OCI-LY3 (cell line): ENCODE measurements around the gene ITK.

Experiments
- H2AFZ ChIP-seq: fragments of 200-600, 300-600 bp; shearing (Covaris generic); 2 replicates; pipeline ENCODE4 v1.6.0; 2014; ENCODE audit warnings: antibody characterized with exemption, low read depth, low read length
- H3K27ac ChIP-seq: fragments of 200-600, 300-600 bp; sonication (generic); 2 replicates; pipeline ENCODE4 v1.5.1; 2014; ENCODE audit warnings: mild to moderate bottlenecking, low read length, moderate library complexity, mixed read lengths
- H3K27me3 ChIP-seq: fragments of 200-600, 300-600 bp; sonication (generic); 2 replicates; pipeline ENCODE4 v1.6.1; 2014; ENCODE audit warnings: low read depth, low read length, mixed read lengths
- H3K36me3 ChIP-seq: fragments of 200-600, 300-600 bp; sonication (generic); replicated peaks from 2 replicates; pipeline ENCODE3; 2014; ENCODE audit warnings: low read depth, low read length, mixed read lengths
- H3K4me1 ChIP-seq: fragments of 300-600, 200-600 bp; sonication (generic); 2 replicates; pipeline ENCODE4 v1.6.1; 2014; ENCODE audit warnings: low read length, mixed read lengths
- H3K4me2 ChIP-seq: fragments of 200-600, 300-600 bp; sonication (generic); 2 replicates; pipeline ENCODE4 v1.6.1; 2014; ENCODE audit warnings: low read length, mixed read lengths
- H3K4me3 ChIP-seq: fragments of 300-600, 200-600 bp; sonication (generic); 2 replicates; pipeline ENCODE4 v1.5.1; 2014; ENCODE audit warnings: antibody characterized with exemption, mild to moderate bottlenecking, low read length, moderate library complexity
- H3K79me2 ChIP-seq: fragments of 300-600, 200-600 bp; shearing (Covaris generic); 2 replicates; pipeline ENCODE4 v1.6.1; 2014; ENCODE audit warnings: mild to moderate bottlenecking, low read length, mixed read lengths
- H3K9ac ChIP-seq: fragments of 300-600, 200-600 bp; shearing (Covaris generic); 2 replicates; pipeline ENCODE4 v1.6.0; 2014; ENCODE audit warnings: mild to moderate bottlenecking, low read length, moderate library complexity
- H3K9me3 ChIP-seq: fragments of 200-600, 300-600 bp; shearing (Covaris generic); 2 replicates; pipeline ENCODE4 v1.6.1; 2014; ENCODE audit warnings: low read length, mixed read lengths; ENCODE audit not compliant: insufficient read depth
- H4K20me1 ChIP-seq: fragments of 200-600, 300-600 bp; sonication (generic); 2 replicates; pipeline ENCODE4 v1.6.1; 2016; ENCODE audit warnings: low read length, mixed read lengths; ENCODE audit not compliant: insufficient read depth
- EZH2phosphoT487 ChIP-seq: fragments of 200-600 bp; shearing (Covaris generic); IDR thresholded peaks from 2 replicates; pipeline ENCODE4 v1.6.1; 2018; ENCODE audit warnings: antibody characterized with exemption, mixed run types, low read depth
- TF ChIP-seq, protein P1 (sequence below): fragments of 200-600, 300-600 bp; sonication (generic); IDR thresholded peaks from 2 replicates; pipeline ENCODE4 v1.5.1; 2014; ENCODE audit warnings: antibody characterized with exemption, low read length, low read depth

The ITK gene

DNA sequence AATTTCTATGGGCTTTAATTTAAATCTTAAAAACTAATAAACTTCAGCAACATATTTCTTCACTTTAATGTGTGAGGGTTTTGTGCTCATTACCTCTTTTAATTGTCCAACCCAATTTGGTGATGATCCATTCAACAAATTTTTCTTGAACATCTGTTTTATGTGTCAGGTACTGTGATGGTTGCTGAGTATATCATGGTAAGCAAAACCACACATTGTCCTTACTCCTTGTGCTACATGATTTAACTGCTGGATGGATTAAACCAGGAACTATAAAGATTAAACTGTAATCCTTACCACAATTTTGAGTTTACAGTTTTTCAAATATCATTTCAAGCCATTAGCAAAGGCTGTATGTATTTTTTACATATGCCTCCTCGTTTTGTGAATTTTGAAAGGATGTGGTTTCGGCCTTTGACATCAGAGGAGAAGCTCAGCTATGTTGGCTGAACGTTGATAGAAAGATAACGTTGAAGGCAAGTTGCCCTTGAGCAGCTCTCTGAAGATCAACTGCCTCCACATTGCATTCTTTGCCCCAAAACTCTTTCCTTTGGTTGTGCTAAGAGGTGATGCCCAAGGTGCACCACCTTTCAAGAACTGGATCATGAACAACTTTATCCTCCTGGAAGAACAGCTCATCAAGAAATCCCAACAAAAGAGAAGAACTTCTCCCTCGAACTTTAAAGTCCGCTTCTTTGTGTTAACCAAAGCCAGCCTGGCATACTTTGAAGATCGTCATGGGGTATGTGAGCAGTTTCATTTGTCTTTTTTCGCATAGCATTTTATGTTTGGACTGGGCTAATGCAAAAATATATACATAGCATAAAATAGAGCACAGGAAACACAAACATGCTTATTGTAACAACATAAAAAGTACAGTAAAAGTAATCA is at the start of gene ITK:
TSS of gene ITK (plus strand) at position 467 of the 891 bp plus-strand sequence. CDS start at position 605, 138 bp downstream.
- Histone ChIP-seq H4K20me1 (no peaks in the 10 kb centered on the region), H3K36me3 (no peaks in the 10 kb centered on the region), H3K27ac (no peak within 1 kb of the TSS), H3K9me3 (no peaks in the 10 kb centered on the region), H3K9ac (no peak within 1 kb of the TSS), H3K4me1 (no peaks in the 10 kb centered on the region), H3K79me2 (no peaks in the 10 kb centered on the region), H3K4me3 (no peak within 1 kb of the TSS), H3K27me3 (peaks cover 26% of the 10 kb centered on the region), H3K4me2 (no peak within 1 kb of the TSS), H2AFZ (no peak within 1 kb of the TSS)
- TF ChIP-seq, protein P1, sequence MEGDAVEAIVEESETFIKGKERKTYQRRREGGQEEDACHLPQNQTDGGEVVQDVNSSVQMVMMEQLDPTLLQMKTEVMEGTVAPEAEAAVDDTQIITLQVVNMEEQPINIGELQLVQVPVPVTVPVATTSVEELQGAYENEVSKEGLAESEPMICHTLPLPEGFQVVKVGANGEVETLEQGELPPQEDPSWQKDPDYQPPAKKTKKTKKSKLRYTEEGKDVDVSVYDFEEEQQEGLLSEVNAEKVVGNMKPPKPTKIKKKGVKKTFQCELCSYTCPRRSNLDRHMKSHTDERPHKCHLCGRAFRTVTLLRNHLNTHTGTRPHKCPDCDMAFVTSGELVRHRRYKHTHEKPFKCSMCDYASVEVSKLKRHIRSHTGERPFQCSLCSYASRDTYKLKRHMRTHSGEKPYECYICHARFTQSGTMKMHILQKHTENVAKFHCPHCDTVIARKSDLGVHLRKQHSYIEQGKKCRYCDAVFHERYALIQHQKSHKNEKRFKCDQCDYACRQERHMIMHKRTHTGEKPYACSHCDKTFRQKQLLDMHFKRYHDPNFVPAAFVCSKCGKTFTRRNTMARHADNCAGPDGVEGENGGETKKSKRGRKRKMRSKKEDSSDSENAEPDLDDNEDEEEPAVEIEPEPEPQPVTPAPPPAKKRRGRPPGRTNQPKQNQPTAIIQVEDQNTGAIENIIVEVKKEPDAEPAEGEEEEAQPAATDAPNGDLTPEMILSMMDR = no peak
- TF ChIP-seq EZH2phosphoT487 = no peak

DNA sequence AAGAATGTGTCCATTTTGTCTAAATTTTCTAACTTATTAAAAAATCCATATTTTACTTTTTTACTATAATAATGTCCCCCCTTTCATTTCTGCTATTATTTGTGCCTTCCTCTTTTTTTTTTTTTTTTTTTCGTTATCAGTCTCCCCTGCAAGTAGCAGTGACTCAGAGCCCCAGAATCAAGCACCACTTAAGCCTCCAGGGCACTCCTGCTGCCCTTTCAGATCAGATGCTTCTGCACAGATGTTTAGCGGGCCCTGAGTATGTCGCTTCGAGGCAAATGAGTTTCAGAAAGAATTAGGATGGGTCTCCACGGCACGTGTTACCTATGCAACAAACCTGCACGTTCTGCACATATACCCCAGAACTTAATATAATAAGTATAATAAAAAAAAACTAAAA is 49.7 kb upstream of the ITK start:
- Histone ChIP-seq H3K36me3 (no peaks in the 10 kb centered on the region), H3K4me1 (peaks cover 8% of the 10 kb centered on the region), H3K9ac (no peak overlapping the region), H4K20me1 (no peaks in the 10 kb centered on the region), H3K4me3 (peak overlapping the region; percentile 75), H3K79me2 (no peaks in the 10 kb centered on the region), H3K4me2 (peak overlapping the region; percentile 65), H3K27me3 (no peaks in the 10 kb centered on the region), H3K27ac (no peak overlapping the region), H2AFZ (no peak overlapping the region), H3K9me3 (no peaks in the 10 kb centered on the region)
- TF ChIP-seq EZH2phosphoT487 = no peak
- TF ChIP-seq, protein P1 = no peak

DNA sequence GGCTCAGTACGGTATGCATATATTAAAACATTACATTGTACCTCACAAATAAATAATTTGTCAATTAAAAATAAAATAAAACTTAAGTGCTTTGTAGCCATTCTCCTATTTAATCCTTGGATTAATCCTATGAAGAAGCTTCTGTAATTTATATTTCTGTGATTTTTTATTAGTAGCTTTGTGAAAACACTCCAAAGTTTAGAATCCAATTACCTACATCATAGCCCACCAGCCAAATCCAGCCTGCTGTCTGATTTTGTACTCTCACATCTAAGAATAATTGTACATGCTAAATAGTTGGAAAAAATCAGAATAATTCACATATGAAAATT is 48.4 kb upstream of the ITK start:
- Histone ChIP-seq H3K79me2 (no peaks in the 10 kb centered on the region), H4K20me1 (no peaks in the 10 kb centered on the region), H3K9ac (no peak overlapping the region), H2AFZ (no peak overlapping the region), H3K4me1 (peaks cover 8% of the 10 kb centered on the region), H3K27me3 (no peaks in the 10 kb centered on the region), H3K9me3 (no peaks in the 10 kb centered on the region), H3K36me3 (peaks cover under 1% of the 10 kb centered on the region), H3K4me3 (peak overlapping the region; percentile 75; the same call in 1 of the 2 replicates), H3K4me2 (peak overlapping the region; percentile 27), H3K27ac (no peak overlapping the region)
- no peak for TF ChIP-seq EZH2phosphoT487
- TF ChIP-seq, protein P1 = no peak

DNA sequence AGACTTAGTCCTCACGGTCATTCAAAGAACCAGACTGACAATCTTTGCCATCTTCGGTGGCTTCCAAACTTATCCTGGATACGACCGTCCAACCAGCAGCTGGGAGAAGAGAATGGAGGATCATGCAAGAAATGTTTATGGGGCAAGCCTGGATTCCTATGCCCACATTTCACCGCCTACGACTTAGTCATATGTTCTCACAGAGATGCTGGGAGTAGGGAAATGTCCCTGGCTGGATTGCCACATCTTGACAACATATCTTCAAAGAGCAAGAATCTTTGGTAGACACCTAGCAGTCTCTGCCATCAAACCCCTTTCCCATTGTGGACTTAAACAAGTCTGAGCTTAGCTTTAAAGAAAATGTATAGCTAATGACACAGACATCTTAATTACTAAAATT is 42.9 kb upstream of the ITK start:
- Histone ChIP-seq H3K27ac (no peak overlapping the region), H3K4me1 (peaks cover 7% of the 10 kb centered on the region), H3K36me3 (peaks cover 12% of the 10 kb centered on the region), H3K27me3 (no peaks in the 10 kb centered on the region), H3K9me3 (no peaks in the 10 kb centered on the region), H2AFZ (no peak overlapping the region), H3K4me2 (no peak overlapping the region), H3K9ac (no peak overlapping the region), H3K79me2 (peaks cover 21% of the 10 kb centered on the region), H4K20me1 (no peaks in the 10 kb centered on the region), H3K4me3 (no peak overlapping the region)
- no peak for TF ChIP-seq EZH2phosphoT487
- TF ChIP-seq, protein P1 = no peak
